ENCODE data around the gene TEAD3.

The TEAD3 gene

GRCh38 chr6:35512740-35513139 lies 15.9 kb upstream of the TEAD3 start, which contains the start of gene TULP1:
TSS of gene TULP1 (minus strand) at chr6:35512896. CDS start at chr6:35512858, 38 bp downstream.
- DNase-seq (ENCODE audit: low read depth in 2 of 2): no peak

- DNase-seq (ENCODE audit: low read depth in 2 of 2): no peak
These were observed 15.1 kb upstream of the TEAD3 start for GRCh38 chr6:35512006-35512405.

- no peak for DNase-seq (ENCODE audit: low read depth in 2 of 2)
These were observed 14.7 kb upstream of the TEAD3 start for GRCh38 chr6:35511562-35511941.

GRCh38 chr6:35510916-35511561 lies 14.2 kb upstream of the TEAD3 start:
- no peak for DNase-seq (ENCODE audit: low read depth in 2 of 2)

GRCh38 chr6:35508542-35508941 lies 11.7 kb upstream of the TEAD3 start:
- DNase-seq (ENCODE audit: low read depth in 2 of 2): no peak

GRCh38 chr6:35508027-35508426 lies 11.1 kb upstream of the TEAD3 start:
- no peak for DNase-seq (ENCODE audit: low read depth in 2 of 2)

- no peak for DNase-seq (ENCODE audit: low read depth in 2 of 2)
These were observed 10.3 kb upstream of the TEAD3 start for GRCh38 chr6:35507221-35507620.

- DNase-seq (ENCODE audit: low read depth in 2 of 2): no peak
These were observed 9.7 kb upstream of the TEAD3 start for GRCh38 chr6:35506536-35506935.

- no peak for DNase-seq (ENCODE audit: low read depth in 2 of 2)
These were observed 9.1 kb upstream of the TEAD3 start for GRCh38 chr6:35505999-35506412.

- DNase-seq (ENCODE audit: low read depth in 2 of 2): no peak
These were observed 6.7 kb upstream of the TEAD3 start for GRCh38 chr6:35503534-35503933.

GRCh38 chr6:35501784-35502183 lies 4.9 kb upstream of the TEAD3 start:
- no peak for DNase-seq (ENCODE audit: low read depth in 2 of 2)

- DNase-seq (ENCODE audit: low read depth in 2 of 2): no peak
These were observed 3.9 kb upstream of the TEAD3 start for GRCh38 chr6:35500782-35501181.

GRCh38 chr6:35499372-35499771 lies 2.5 kb upstream of the TEAD3 start:
- no peak for DNase-seq (ENCODE audit: low read depth in 2 of 2)

- DNase-seq (ENCODE audit: low read depth in 2 of 2): no peak
These were observed 1.7 kb upstream of the TEAD3 start for GRCh38 chr6:35498422-35499067.

- DNase-seq (ENCODE audit: low read depth in 2 of 2): no peak
These were observed 917 bp upstream of the TEAD3 start for GRCh38 chr6:35497571-35498421.

GRCh38 chr6:35496036-35496840 lies 641 bp downstream of the TEAD3 start:
- no peak for DNase-seq (ENCODE audit: low read depth in 2 of 2)

- no peak for DNase-seq (ENCODE audit: low read depth in 2 of 2)
These were observed 1.4 kb downstream of the TEAD3 start for GRCh38 chr6:35495258-35496035.

GRCh38 chr6:35494161-35494563 lies 2.7 kb downstream of the TEAD3 start:
- DNase-seq (ENCODE audit: low read depth in 2 of 2): no peak

GRCh38 chr6:35493307-35493983 lies 3.4 kb downstream of the TEAD3 start:
- DNase-seq (ENCODE audit: low read depth in 2 of 2): no peak

GRCh38 chr6:35492974-35493284 lies 4.0 kb downstream of the TEAD3 start:
- DNase-seq (ENCODE audit: low read depth in 2 of 2): no peak

All from stimulated activated CD4-positive, alpha-beta T cell treated with anti-CD3 and anti-CD28 coated beads, Interleukin-15, amount 100 ng/mL, for 48 hours (primary cell).